Panc1 (cell line): ENCODE measurements around the gene LRFN3.

Experiments used
- CTCF ChIP-seq: fragments of 450-650 bp; IDR thresholded peaks from 2 replicates; pipeline ENCODE4 v1.5.1; 2017; ENCODE audit warnings: mild to moderate bottlenecking
- POLR2AphosphoS5 ChIP-seq: IDR thresholded peaks from 2 replicates; pipeline ENCODE4 v1.6.1; 2012; ENCODE audit warnings: mild to moderate bottlenecking, low read depth, low read length, moderate library complexity
- SIN3A ChIP-seq: IDR thresholded peaks from 2 replicates; pipeline ENCODE4 v1.6.1; 2012; ENCODE audit warnings: low read depth, mild to moderate bottlenecking, low read length, moderate library complexity, borderline replicate concordance; ENCODE audit not compliant: insufficient read depth
- TF ChIP-seq, protein P1 (sequence below), 2 experiments: IDR thresholded peaks; 2 replicates each; pipeline ENCODE4 v1.6.1; 2011 to 2012; ENCODE audit warnings: low read depth in 2 of 2, control low read depth in 1 of 2, low read length in 1 of 2, mild to moderate bottlenecking in 1 of 2, moderate library complexity in 1 of 2; ENCODE audit not compliant: insufficient read depth in 1 of 2

GRCh38 chr19:35915443-35915842, 20.7 kb upstream of the LRFN3 start:
- TF ChIP-seq CTCF (no peak), POLR2AphosphoS5 (no peak), SIN3A (no peak)
- TF ChIP-seq, protein P1, sequence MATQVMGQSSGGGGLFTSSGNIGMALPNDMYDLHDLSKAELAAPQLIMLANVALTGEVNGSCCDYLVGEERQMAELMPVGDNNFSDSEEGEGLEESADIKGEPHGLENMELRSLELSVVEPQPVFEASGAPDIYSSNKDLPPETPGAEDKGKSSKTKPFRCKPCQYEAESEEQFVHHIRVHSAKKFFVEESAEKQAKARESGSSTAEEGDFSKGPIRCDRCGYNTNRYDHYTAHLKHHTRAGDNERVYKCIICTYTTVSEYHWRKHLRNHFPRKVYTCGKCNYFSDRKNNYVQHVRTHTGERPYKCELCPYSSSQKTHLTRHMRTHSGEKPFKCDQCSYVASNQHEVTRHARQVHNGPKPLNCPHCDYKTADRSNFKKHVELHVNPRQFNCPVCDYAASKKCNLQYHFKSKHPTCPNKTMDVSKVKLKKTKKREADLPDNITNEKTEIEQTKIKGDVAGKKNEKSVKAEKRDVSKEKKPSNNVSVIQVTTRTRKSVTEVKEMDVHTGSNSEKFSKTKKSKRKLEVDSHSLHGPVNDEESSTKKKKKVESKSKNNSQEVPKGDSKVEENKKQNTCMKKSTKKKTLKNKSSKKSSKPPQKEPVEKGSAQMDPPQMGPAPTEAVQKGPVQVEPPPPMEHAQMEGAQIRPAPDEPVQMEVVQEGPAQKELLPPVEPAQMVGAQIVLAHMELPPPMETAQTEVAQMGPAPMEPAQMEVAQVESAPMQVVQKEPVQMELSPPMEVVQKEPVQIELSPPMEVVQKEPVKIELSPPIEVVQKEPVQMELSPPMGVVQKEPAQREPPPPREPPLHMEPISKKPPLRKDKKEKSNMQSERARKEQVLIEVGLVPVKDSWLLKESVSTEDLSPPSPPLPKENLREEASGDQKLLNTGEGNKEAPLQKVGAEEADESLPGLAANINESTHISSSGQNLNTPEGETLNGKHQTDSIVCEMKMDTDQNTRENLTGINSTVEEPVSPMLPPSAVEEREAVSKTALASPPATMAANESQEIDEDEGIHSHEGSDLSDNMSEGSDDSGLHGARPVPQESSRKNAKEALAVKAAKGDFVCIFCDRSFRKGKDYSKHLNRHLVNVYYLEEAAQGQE (IDR thresholded peaks at IDR 0.05; ENCODE audit: insufficient read depth in 1 of 2, low read depth in 2 of 2, low read length in 1 of 2): no peak
